IPS DF 6.9 (cell line): ENCODE data around the gene TGFBR3.

Source experiments
- DNase-seq: peaks from one replicate; pipeline ENCODE4 v3.0.0-alpha.2; 2013; ENCODE audit warnings: low read depth, low spot score
- H3K27ac ChIP-seq: one replicate; pipeline ENCODE4 v1.5.1; 2013; ENCODE audit warnings: low read length, control low read depth
- H3K27me3 ChIP-seq: 2 replicates; pipeline ENCODE4 v1.6.1; 2013; ENCODE audit warnings: mild to moderate bottlenecking, low read length; ENCODE audit not compliant: control insufficient read depth, insufficient read depth
- H3K36me3 ChIP-seq: 2 replicates; pipeline ENCODE4 v1.6.1; 2013; ENCODE audit warnings: low read length; ENCODE audit not compliant: control insufficient read depth, insufficient read depth
- H3K4me1 ChIP-seq: 2 replicates; pipeline ENCODE4 v1.6.1; 2013; ENCODE audit warnings: low read length; ENCODE audit not compliant: control insufficient read depth, insufficient read depth
- H3K4me3 ChIP-seq: 2 replicates; pipeline ENCODE4 v1.5.1; 2013; ENCODE audit warnings: mild to moderate bottlenecking, low read length
- H3K9me3 ChIP-seq: 2 replicates; pipeline ENCODE4 v1.6.1; 2013; ENCODE audit warnings: low read length, inconsistent platforms; ENCODE audit not compliant: control insufficient read depth, insufficient read depth
- WGBS: extraction: QIAGEN DNeasy Blood & Tissue Kit; methylation state at CpG from one replicate; pipeline ENCODE4 v1.1.7; 2013; ENCODE audit warnings: mixed read lengths, missing lambda C conversion rate; ENCODE audit not compliant: insufficient read length, insufficient coverage; 5-methylcytosine and 5-hydroxymethylcytosine counted together

Gene TGFBR3

GRCh38 chr1:91770667-91771268 lies 115.2 kb downstream of the TGFBR3 start:
- H3K36me3 ChIP-seq, result no peaks in the 10 kb centered on the region
- DNase-seq, result no peak
- H3K9me3 ChIP-seq, result no peaks in the 10 kb centered on the region
- no peaks in the 10 kb centered on the region for H3K4me1 ChIP-seq
- no CpG with 5 or more reads among the region's 4 CpGs for WGBS
- no peaks in the 10 kb centered on the region for H3K27me3 ChIP-seq
- H3K27ac ChIP-seq, result no peak overlapping the region
- no peak overlapping the region for H3K4me3 ChIP-seq

- H3K4me1 ChIP-seq, result no peaks in the 10 kb centered on the region
- DNase-seq, result no peak
- H3K9me3 ChIP-seq, result no peaks in the 10 kb centered on the region
- H3K27ac ChIP-seq, result no peak overlapping the region
- no peaks in the 10 kb centered on the region for H3K36me3 ChIP-seq
- no peaks in the 10 kb centered on the region for H3K27me3 ChIP-seq
- no CpG with 5 or more reads among the region's 5 CpGs for WGBS
- H3K4me3 ChIP-seq, result no peak overlapping the region
These were observed 116.2 kb downstream of the TGFBR3 start for GRCh38 chr1:91769742-91770141.

GRCh38 chr1:91768786-91769725 lies 116.9 kb downstream of the TGFBR3 start:
- Histone ChIP-seq H3K4me3 (no peak overlapping the region), H3K36me3 (no peaks in the 10 kb centered on the region), H3K9me3 (no peaks in the 10 kb centered on the region), H3K4me1 (no peaks in the 10 kb centered on the region), H3K27me3 (no peaks in the 10 kb centered on the region), H3K27ac (no peak overlapping the region)
- no peak for DNase-seq
- WGBS, result no CpG with 5 or more reads among the region's 9 CpGs

- no peaks in the 10 kb centered on the region for H3K36me3 ChIP-seq
- H3K27ac ChIP-seq, result no peak overlapping the region
- no peaks in the 10 kb centered on the region for H3K4me1 ChIP-seq
- no peaks in the 10 kb centered on the region for H3K9me3 ChIP-seq
- DNase-seq, result no peak
- no peaks in the 10 kb centered on the region for H3K27me3 ChIP-seq
- H3K4me3 ChIP-seq, result no peak overlapping the region
- WGBS, result no CpG with 5 or more reads among the region's 4 CpGs
These were observed 117.8 kb downstream of the TGFBR3 start for GRCh38 chr1:91768120-91768519.

GRCh38 chr1:91766883-91767282 lies 119.1 kb downstream of the TGFBR3 start:
- WGBS, result 100% methylated on average over 2 of the region's 5 CpGs
- Histone ChIP-seq H3K4me3 (no peak overlapping the region), H3K36me3 (no peaks in the 10 kb centered on the region), H3K27ac (no peak overlapping the region), H3K9me3 (no peaks in the 10 kb centered on the region), H3K27me3 (no peaks in the 10 kb centered on the region), H3K4me1 (no peaks in the 10 kb centered on the region)
- DNase-seq, result no peak

GRCh38 chr1:91765880-91766443 lies 120.0 kb downstream of the TGFBR3 start:
- H3K9me3 ChIP-seq, result no peaks in the 10 kb centered on the region
- H3K36me3 ChIP-seq, result no peaks in the 10 kb centered on the region
- H3K27me3 ChIP-seq, result no peaks in the 10 kb centered on the region
- whole genome bisulfite sequencing, result no CpG with 5 or more reads among the region's 3 CpGs
- no peak overlapping the region for H3K27ac ChIP-seq
- no peak for DNase-seq
- no peak overlapping the region for H3K4me3 ChIP-seq
- peaks cover 2% of the 10 kb centered on the region; the same call in 1 of the 2 replicates for H3K4me1 ChIP-seq

GRCh38 chr1:91765293-91765692 lies 120.7 kb downstream of the TGFBR3 start:
- Histone ChIP-seq H3K36me3 (no peaks in the 10 kb centered on the region), H3K27me3 (no peaks in the 10 kb centered on the region), H3K4me3 (no peak overlapping the region), H3K9me3 (no peaks in the 10 kb centered on the region), H3K4me1 (peaks cover 2% of the 10 kb centered on the region; the same call in 1 of the 2 replicates), H3K27ac (no peak overlapping the region)
- no peak for DNase-seq
- no CpG with 5 or more reads among the region's 4 CpGs for WGBS

- Histone ChIP-seq H3K27me3 (no peaks in the 10 kb centered on the region), H3K4me3 (no peak overlapping the region), H3K4me1 (peaks cover 2% of the 10 kb centered on the region; the same call in 1 of the 2 replicates), H3K9me3 (no peaks in the 10 kb centered on the region), H3K36me3 (no peaks in the 10 kb centered on the region), H3K27ac (no peak overlapping the region)
- peak; percentile 13 for DNase-seq
- WGBS, result no CpG with 5 or more reads among the region's 12 CpGs
These were observed 121.4 kb downstream of the TGFBR3 start for GRCh38 chr1:91764471-91765115.

GRCh38 chr1:91763252-91763651 lies 122.7 kb downstream of the TGFBR3 start:
- WGBS, result no CpG with 5 or more reads among the region's 4 CpGs
- no peak for DNase-seq
- no peak overlapping the region for H3K4me3 ChIP-seq
- H3K36me3 ChIP-seq, result no peaks in the 10 kb centered on the region
- H3K4me1 ChIP-seq, result peaks cover 2% of the 10 kb centered on the region; the same call in 1 of the 2 replicates
- no peaks in the 10 kb centered on the region for H3K9me3 ChIP-seq
- H3K27me3 ChIP-seq, result no peaks in the 10 kb centered on the region
- no peak overlapping the region for H3K27ac ChIP-seq

- H3K36me3 ChIP-seq, result no peaks in the 10 kb centered on the region
- WGBS, result no CpG with 5 or more reads among the region's 1 CpG
- no peak for DNase-seq
- H3K4me3 ChIP-seq, result no peak overlapping the region
- no peaks in the 10 kb centered on the region for H3K9me3 ChIP-seq
- peaks cover 2% of the 10 kb centered on the region; the same call in 1 of the 2 replicates for H3K4me1 ChIP-seq
- no peak overlapping the region for H3K27ac ChIP-seq
- no peaks in the 10 kb centered on the region for H3K27me3 ChIP-seq
These were observed 124.6 kb downstream of the TGFBR3 start for GRCh38 chr1:91761295-91761721.
